Omental fat pad (tissue), 4 donors: ENCODE measurements around the gene FGF7. TPM values are rescaled to one million over a fixed set of nuclear protein-coding genes. Genes with fewer than 3 reads are reported as not detected.
"Not testable (repeated sequence)": the region's sequence is repeated elsewhere in the genome, so short reads cannot be mapped to it uniquely, and the experiment has no call there.

Source experiments
- ATAC-seq: fragments of 150-250 bp; one replicate; pipeline ENCODE4 v1.9.1; 2016; ENCODE audit warnings: mild to moderate bottlenecking, moderate library complexity; ENCODE audit not compliant: low FRiP score
- DNase-seq: peaks from one replicate; pipeline ENCODE4 v3.0.0-alpha.2; 2019; ENCODE audit warnings: low spot score
- CTCF ChIP-seq, 3 donors: fragments of 450-650 bp; IDR thresholded peaks; one replicate each; pipeline ENCODE4 v1.5.1; 2016 to 2017; ENCODE audit warnings: antibody characterized with exemption in 3 of 3, mild to moderate bottlenecking in 3 of 3, moderate library complexity in 2 of 3
- total RNA-seq, 4 donors: library from RNA; depleted of rRNA; stranded (reverse); fragments of >200 nt; gene quantifications; one replicate each; pipeline ENCODE4 v1.1.0, GENCODE V29; 2016

Gene FGF7, protein sequence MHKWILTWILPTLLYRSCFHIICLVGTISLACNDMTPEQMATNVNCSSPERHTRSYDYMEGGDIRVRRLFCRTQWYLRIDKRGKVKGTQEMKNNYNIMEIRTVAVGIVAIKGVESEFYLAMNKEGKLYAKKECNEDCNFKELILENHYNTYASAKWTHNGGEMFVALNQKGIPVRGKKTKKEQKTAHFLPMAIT
- 100 to 1,000 TPM in 2 of 4 donors, 10 to 100 TPM in 2; 77.1 to 127 (median 102) TPM for total RNA-seq

DNA sequence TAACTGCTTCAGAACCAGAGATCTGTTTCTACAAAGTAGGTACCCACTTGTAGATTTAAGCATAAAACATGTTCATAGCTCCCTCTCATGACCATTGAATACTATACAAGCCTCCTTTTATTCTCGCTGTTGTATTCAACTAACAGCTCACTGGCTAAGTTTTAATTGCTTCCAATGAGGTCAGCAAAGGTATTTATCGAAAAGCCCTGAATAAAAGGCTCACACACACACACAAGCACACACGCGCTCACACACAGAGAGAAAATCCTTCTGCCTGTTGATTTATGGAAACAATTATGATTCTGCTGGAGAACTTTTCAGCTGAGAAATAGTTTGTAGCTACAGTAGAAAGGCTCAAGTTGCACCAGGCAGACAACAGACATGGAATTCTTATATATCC lies at the start of gene FGF7:
Gene FGF7 (plus strand): TSS at position 222 of the 400 bp plus-strand sequence. CDS start 1,056 bp downstream, outside the sequence.
- no peak for DNase-seq
- TF ChIP-seq CTCF (IDR thresholded peaks at IDR 0.05) = no peak
- ATAC-seq = peak; percentile 57

GRCh38 chr15:49379996-49380395 lies 43.0 kb upstream of the FGF7 start:
- DNase-seq (no peak), ATAC-seq (no peak)
- TF ChIP-seq CTCF (IDR thresholded peaks at IDR 0.05) = no peak

- ATAC-seq (no peak), DNase-seq (no peak)
- TF ChIP-seq CTCF (IDR thresholded peaks at IDR 0.05) = no peak
Observed at GRCh38 chr15:49380912-49381311, 42.1 kb upstream of the FGF7 start.

- no peak for ATAC-seq
- no peak for TF ChIP-seq CTCF (IDR thresholded peaks at IDR 0.05)
- DNase-seq = no peak
Observed at GRCh38 chr15:49382394-49382793, 40.6 kb upstream of the FGF7 start.

DNA sequence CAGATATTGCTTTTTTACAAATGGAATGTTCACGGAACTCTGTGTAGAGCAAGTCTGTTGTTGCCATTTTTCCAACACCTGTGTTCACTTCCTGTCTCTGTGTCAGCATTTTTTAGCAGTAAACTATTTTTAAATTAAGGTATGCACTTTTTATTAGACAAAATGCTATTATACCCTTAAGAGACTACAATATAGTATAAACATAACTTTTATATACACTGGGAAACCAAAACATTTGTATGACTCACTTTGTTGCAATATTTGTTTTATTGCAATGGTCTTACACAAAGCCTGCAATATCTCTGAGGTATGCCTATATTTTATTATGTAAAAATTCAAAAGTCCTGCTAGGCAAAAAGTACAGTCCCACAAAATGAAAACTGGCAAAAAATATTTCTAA lies 39.8 kb upstream of the FGF7 start:
- TF ChIP-seq CTCF (IDR thresholded peaks at IDR 0.05) = no peak
- no peak for DNase-seq
- no peak for ATAC-seq

DNA sequence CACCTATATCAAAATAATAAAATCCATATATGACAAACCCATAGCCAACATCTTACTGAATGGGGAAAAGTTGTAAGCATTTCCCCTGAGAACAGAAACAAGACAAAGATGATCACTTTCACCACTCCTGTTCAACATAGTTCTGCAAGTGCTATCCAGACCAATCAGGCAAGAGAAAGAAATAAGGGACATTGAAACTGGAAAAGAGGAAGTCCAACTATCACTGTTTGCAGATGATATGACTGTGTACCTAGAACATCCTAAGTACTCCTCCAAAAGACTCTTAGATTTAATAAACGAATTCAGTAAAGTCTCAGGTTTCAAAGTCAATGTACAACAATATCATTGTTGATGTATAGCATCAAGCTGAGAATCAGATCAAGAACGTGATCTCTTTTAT lies 35.6 kb upstream of the FGF7 start:
- DNase-seq (no peak), ATAC-seq (no peak)
- no peak for TF ChIP-seq CTCF (IDR thresholded peaks at IDR 0.05)

DNA sequence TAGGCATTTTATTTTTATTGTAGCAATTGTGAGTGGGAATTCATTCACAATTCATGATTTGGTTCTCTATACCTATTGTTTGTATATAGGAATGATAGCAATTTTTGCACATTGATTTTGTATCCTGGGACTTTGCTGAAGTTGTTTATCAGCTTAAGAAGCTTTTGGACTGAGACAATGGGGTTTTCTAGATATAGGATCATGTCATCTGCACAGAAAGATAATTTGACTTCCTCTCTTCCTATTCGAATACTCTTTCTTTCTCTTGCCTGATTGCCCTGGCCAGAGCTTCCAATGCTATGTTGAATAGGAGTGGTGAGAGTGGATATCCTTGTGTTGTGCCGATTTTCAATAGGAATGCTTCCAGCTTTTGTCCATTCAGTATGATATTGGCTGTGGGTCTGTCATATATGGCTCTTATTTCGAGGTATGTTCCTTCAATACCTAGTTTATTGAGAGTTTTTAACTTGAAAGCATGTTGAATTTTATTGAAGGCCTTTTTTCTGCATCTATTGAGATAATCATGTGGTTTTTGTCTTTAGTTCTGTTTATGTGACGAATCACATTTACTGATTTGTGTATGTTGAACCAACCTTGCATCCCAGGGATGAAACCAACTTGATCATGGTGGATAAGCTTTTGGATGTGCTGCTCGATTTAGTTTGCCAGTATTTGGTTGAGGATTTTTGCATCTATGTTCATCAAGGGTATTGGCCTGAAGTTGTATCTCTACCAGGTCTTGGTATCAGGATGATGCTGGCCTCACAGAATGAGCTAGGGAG lies 20.3 kb upstream of the FGF7 start:
- not testable (repeated sequence) for DNase-seq, ATAC-seq
